Measurements from ENCODE around the gene USH1C.

GRCh38 chr11:17535488-17535887, 8.7 kb downstream of the USH1C start:
- TF ChIP-seq FOXJ3 (CRISPR knock-in tag; IDR thresholded peaks at IDR 0.05; ENCODE audit: borderline replicate concordance) (no peak), CTCF (CRISPR knock-in tag; IDR thresholded peaks at IDR 0.05) (no peak), ZFP82 (CRISPR knock-in tag; IDR thresholded peaks at IDR 0.05; ENCODE audit: borderline replicate concordance) (no peak), RBFOX2 (IDR thresholded peaks at IDR 0.05; ENCODE audit: low read depth, low read length) (no peak), POLR2A (IDR thresholded peaks at IDR 0.05; ENCODE audit: insufficient read depth in 1 of 2, low read depth in 2 of 2, low read length in 2 of 2) (no peak), YY1 (IDR thresholded peaks at IDR 0.05; ENCODE audit: insufficient read depth, insufficient replicate concordance, low read depth, low read length) (no peak), HINFP (CRISPR knock-in tag; IDR thresholded peaks at IDR 0.05; ENCODE audit: low read depth) (no peak), JUN (CRISPR knock-in tag; IDR thresholded peaks at IDR 0.05) (no peak), ZNF576 (CRISPR knock-in tag; IDR thresholded peaks at IDR 0.05) (no peak), EP300 (IDR thresholded peaks at IDR 0.05; ENCODE audit: low read depth in 2 of 2, low read length in 2 of 2) (no peak), EP300 (CRISPR knock-in tag; IDR thresholded peaks at IDR 0.05; ENCODE audit: borderline replicate concordance) (no peak), SIN3A (IDR thresholded peaks at IDR 0.05; ENCODE audit: borderline replicate concordance, low read depth, low read length) (no peak)
